GM23248 (cell line): ENCODE results near the gene CYBA. TPM values are rescaled to one million over a fixed set of nuclear protein-coding genes. Genes with fewer than 3 reads are reported as not detected.

Source experiments
- DNase-seq: peaks from one replicate; pipeline ENCODE4 v3.0.0-alpha.2; 2015
- H2AFZ ChIP-seq: fragments of 200-600 bp; sonication (generic); 2 replicates; pipeline ENCODE4 v1.6.1; 2016; ENCODE audit warnings: antibody characterized with exemption
- H3F3A ChIP-seq: fragments of 200-600 bp; sonication (generic); 2 replicates; pipeline ENCODE4 v1.6.1; 2016; ENCODE audit warnings: mild to moderate bottlenecking, antibody characterized with exemption, mixed run types; ENCODE audit not compliant: insufficient read depth
- H3K27ac ChIP-seq: fragments of 200-600 bp; sonication (generic); 2 replicates; pipeline ENCODE4 v1.5.1; 2016; ENCODE audit warnings: mild to moderate bottlenecking
- H3K27me3 ChIP-seq: fragments of 200-600 bp; sonication (generic); replicated peaks from 2 replicates; pipeline ENCODE4 v1.6.1; 2016; ENCODE audit warnings: mild to moderate bottlenecking; ENCODE audit not compliant: insufficient read depth
- H3K36me3 ChIP-seq: fragments of 200-600 bp; sonication (generic); 2 replicates; pipeline ENCODE4 v1.6.1; 2016; ENCODE audit warnings: low read depth, mild to moderate bottlenecking
- H3K4me1 ChIP-seq: fragments of 200-600 bp; sonication (generic); 2 replicates; pipeline ENCODE4 v1.6.1; 2016; ENCODE audit warnings: mild to moderate bottlenecking; ENCODE audit not compliant: insufficient read depth
- H3K4me2 ChIP-seq: fragments of 200-600 bp; sonication (generic); one replicate; pipeline ENCODE4 v1.6.1; 2016; ENCODE audit warnings: mild to moderate bottlenecking; ENCODE audit not compliant: unreplicated experiment
- H3K4me3 ChIP-seq: fragments of 200-600 bp; sonication (generic); 2 replicates; pipeline ENCODE4 v1.5.1; 2016; ENCODE audit warnings: mild to moderate bottlenecking
- H3K79me2 ChIP-seq: fragments of 200-600 bp; sonication (generic); 2 replicates; pipeline ENCODE4 v1.6.1; 2016; ENCODE audit warnings: mild to moderate bottlenecking; ENCODE audit not compliant: insufficient read depth
- H3K9ac ChIP-seq: fragments of 200-600 bp; sonication (generic); 2 replicates; pipeline ENCODE4 v1.6.1; 2016; ENCODE audit warnings: mild to moderate bottlenecking
- H3K9me2 ChIP-seq: fragments of 200-600 bp; sonication (generic); 2 replicates; pipeline ENCODE4 v1.6.1; 2016; ENCODE audit warnings: mixed run types, mild to moderate bottlenecking, moderate library complexity; ENCODE audit not compliant: insufficient read depth
- H3K9me3 ChIP-seq: fragments of 200-600 bp; sonication (generic); one replicate; pipeline ENCODE4 v1.6.1; 2017; ENCODE audit warnings: low read depth
- H4K20me1 ChIP-seq: fragments of 200-600 bp; sonication (generic); 2 replicates; pipeline ENCODE4 v1.6.0; 2016; ENCODE audit not compliant: insufficient read depth
- EZH2 ChIP-seq: fragments of 200-600 bp; sonication (generic); IDR thresholded peaks from 2 replicates; pipeline ENCODE4 v1.6.1; 2018; ENCODE audit warnings: antibody characterized with exemption, mild to moderate bottlenecking; ENCODE audit not compliant: insufficient read depth, poor library complexity, severe bottlenecking
- EZH2phosphoT487 ChIP-seq: fragments of 200-600 bp; sonication (generic); IDR thresholded peaks from 2 replicates; pipeline ENCODE4 v1.6.1; 2018; ENCODE audit warnings: antibody characterized with exemption, moderate library complexity, mild to moderate bottlenecking, low read depth; ENCODE audit not compliant: insufficient read depth
- WGBS, 2 experiments: methylation state at CpG; one replicate each; pipeline ENCODE4 v1.1.6; 2015 to 2017; ENCODE audit warnings: low lambda C conversion rate in 2 of 2, low coverage in 1 of 2; ENCODE audit errors: missing lambda C conversion rate in 2 of 2; 5-methylcytosine and 5-hydroxymethylcytosine counted together
- in situ Hi-C: fragments of 300-500 bp; cut with MboI; formaldehyde crosslinking; loops from 2 replicates; pipeline ENCODE4 v1.15.0; 2020
- polyA plus RNA-seq: library from polyadenylated mRNA; unstranded; fragments of >200 nt; fragmentation: Nextera tagmentation; extraction: Ambion mirVana; gene quantifications from 2 replicates; pipeline ENCODE4 v1.2.1, GENCODE V29; 2016
- total RNA-seq: library from RNA; depleted of rRNA; stranded (reverse); fragments of >200 nt; shearing (Covaris generic); gene quantifications from 2 replicates; pipeline ENCODE4 v1.2.3, GENCODE V29; 2014

CYBA gene
- total and polyA plus RNA-seq, 2 experiments from 2014 or later: 270 to 332 TPM

DNA sequence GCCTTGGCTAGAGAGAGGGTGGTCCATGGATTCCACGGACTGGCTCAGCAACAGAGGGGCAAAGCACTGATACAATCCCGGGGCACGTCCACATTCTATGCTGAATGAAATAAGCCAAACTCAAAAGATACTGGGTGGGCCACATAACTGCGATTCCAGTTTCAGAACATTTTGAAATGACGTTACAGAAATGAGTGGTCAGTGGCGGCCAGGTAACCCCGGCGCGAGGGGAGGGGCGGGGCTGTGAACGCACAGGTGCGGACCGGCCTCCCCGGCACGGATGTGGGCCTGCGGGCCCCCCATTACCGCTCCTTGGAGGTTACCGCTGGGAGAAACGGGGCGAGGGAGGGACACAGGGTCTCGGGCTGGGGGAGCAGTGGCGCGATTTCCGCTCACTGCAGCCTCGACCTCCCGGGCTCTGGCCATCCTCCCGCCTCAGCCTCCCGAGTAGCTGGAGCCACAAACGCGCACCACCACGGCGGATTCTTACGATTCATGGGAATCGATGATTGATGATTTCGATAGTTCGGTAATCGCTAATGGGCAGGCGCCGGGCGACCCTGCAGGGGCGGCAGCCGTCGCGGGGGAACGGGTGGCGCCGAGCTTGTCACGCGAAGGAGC is 11.5 kb upstream of the CYBA start:
- Histone ChIP-seq H3K36me3 (no peaks in the 10 kb centered on the region), H3K27me3 (no peaks in the 10 kb centered on the region), H3K4me1 (0 out of 2 replicates have a peak, but pooled peaks cover 4% of the 10 kb centered on the region), H3K9me3 (no peaks in the 10 kb centered on the region), H4K20me1 (no peaks in the 10 kb centered on the region), H3K4me2 (peak overlapping the region; percentile 72), H3K9ac (peak overlapping the region; percentile 91), H3K79me2 (peaks cover 23% of the 10 kb centered on the region), H2AFZ (peak overlapping the region; percentile 92), H3F3A (no peaks in the 10 kb centered on the region), H3K27ac (peak overlapping the region; percentile 57; the same call in 1 of the 2 replicates), H3K4me3 (peak overlapping the region; percentile 80), H3K9me2 (no peaks in the 10 kb centered on the region)
- 0 to 1% methylated on average over 31 to 32 of the region's 49 CpGs for WGBS, 2 experiments
- in situ Hi-C loops: no loop called here
- TF ChIP-seq EZH2phosphoT487: no peak
- no peak for TF ChIP-seq EZH2
- peak; percentile 41 for DNase-seq

DNA sequence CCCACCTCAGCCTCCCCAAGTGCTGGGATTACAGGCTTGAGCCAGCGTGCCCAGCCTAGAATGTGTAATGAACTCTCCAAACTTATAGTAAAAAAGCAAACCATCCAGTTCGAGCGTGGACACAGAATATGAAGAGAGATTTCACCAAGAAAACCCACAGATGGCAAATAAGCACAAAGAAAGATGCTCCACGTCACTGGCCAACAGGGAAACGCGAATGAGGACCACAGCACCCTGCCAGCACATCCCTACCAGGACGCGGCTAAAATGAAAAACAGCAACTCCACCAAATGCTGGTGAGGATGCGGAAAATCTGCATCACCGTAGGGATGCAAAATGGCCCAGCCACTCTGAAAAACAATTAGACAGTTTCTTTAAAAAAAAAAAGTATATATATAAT is 10.6 kb upstream of the CYBA start:
- Histone ChIP-seq H3K27ac (no peak overlapping the region), H3F3A (no peaks in the 10 kb centered on the region), H3K79me2 (peaks cover 23% of the 10 kb centered on the region), H3K4me1 (0 out of 2 replicates have a peak, but pooled peaks cover 4% of the 10 kb centered on the region), H3K36me3 (no peaks in the 10 kb centered on the region), H3K9me2 (no peaks in the 10 kb centered on the region), H3K9me3 (no peaks in the 10 kb centered on the region), H4K20me1 (no peaks in the 10 kb centered on the region), H3K9ac (no peak overlapping the region), H3K27me3 (no peaks in the 10 kb centered on the region), H2AFZ (no peak overlapping the region), H3K4me2 (no peak overlapping the region), H3K4me3 (no peak overlapping the region)
- in situ Hi-C loops: no loop called here
- DNase-seq: peak; percentile 22
- no peak for TF ChIP-seq EZH2phosphoT487
- no peak for TF ChIP-seq EZH2
- 75 to 78% methylated on average over 10 of the region's 10 CpGs for WGBS, 2 experiments

GRCh38 chr16:88659160-88659559 is 8.3 kb upstream of the CYBA start:
- no peaks in the 10 kb centered on the region for H4K20me1 ChIP-seq
- no peaks in the 10 kb centered on the region for H3F3A ChIP-seq
- H3K9me3 ChIP-seq: no peaks in the 10 kb centered on the region
- in situ Hi-C loops: no loop called here
- H3K79me2 ChIP-seq: peaks cover 23% of the 10 kb centered on the region
- H3K4me3 ChIP-seq: no peak overlapping the region
- no peak overlapping the region for H3K4me2 ChIP-seq
- TF ChIP-seq EZH2 (no peak), EZH2phosphoT487 (no peak)
- no peaks in the 10 kb centered on the region for H3K36me3 ChIP-seq
- H3K9ac ChIP-seq: no peak overlapping the region
- H2AFZ ChIP-seq: no peak overlapping the region
- H3K4me1 ChIP-seq: 0 out of 2 replicates have a peak, but pooled peaks cover 4% of the 10 kb centered on the region
- H3K9me2 ChIP-seq: no peaks in the 10 kb centered on the region
- H3K27ac ChIP-seq: no peak overlapping the region
- no peaks in the 10 kb centered on the region for H3K27me3 ChIP-seq
- 95% methylated on average over 25 of the region's 25 CpGs for WGBS, 2 experiments
- DNase-seq: no peak

- no peak overlapping the region for H3K27ac ChIP-seq
- no peaks in the 10 kb centered on the region for H3K27me3 ChIP-seq
- no peaks in the 10 kb centered on the region for H3K9me2 ChIP-seq
- H3K9me3 ChIP-seq: no peaks in the 10 kb centered on the region
- H3K9ac ChIP-seq: no peak overlapping the region
- H3K79me2 ChIP-seq: peaks cover 23% of the 10 kb centered on the region
- in situ Hi-C loops: no loop called here
- no peak overlapping the region for H3K4me3 ChIP-seq
- no peak overlapping the region for H3K4me2 ChIP-seq
- no peaks in the 10 kb centered on the region for H3K36me3 ChIP-seq
- 0 out of 2 replicates have a peak, but pooled peaks cover 4% of the 10 kb centered on the region for H3K4me1 ChIP-seq
- no peak for DNase-seq
- no peak for TF ChIP-seq EZH2
- TF ChIP-seq EZH2phosphoT487: no peak
- no peaks in the 10 kb centered on the region for H3F3A ChIP-seq
- 91 to 93% methylated on average over 14 to 15 of the region's 15 CpGs for WGBS, 2 experiments
- H4K20me1 ChIP-seq: no peaks in the 10 kb centered on the region
- no peak overlapping the region for H2AFZ ChIP-seq
Measured at GRCh38 chr16:88658714-88659113, 7.9 kb upstream of the CYBA start.
